ENCODE measurements around the gene PLA2G4B. TPM values are rescaled to one million over a fixed set of nuclear protein-coding genes. Genes with fewer than 3 reads are reported as not detected.

PLA2G4B gene
- polyA plus RNA-seq, 1 donor (not counting 4 experiments of a cell fraction or from before 2014, with no cell fraction given) = 8.6 TPM

GRCh38 chr15:41882689-41883483 lies 44.2 kb downstream of the PLA2G4B start:
- Histone ChIP-seq H2AFZ (ENCODE audit: control insufficient read depth, low read length) (no peak overlapping the region), H3K27me3 (ENCODE audit: control insufficient read depth, extremely low read depth, insufficient read depth, low read length) (peaks cover 15% of the 10 kb centered on the region), H3K9me1 (ENCODE audit: control insufficient read depth, extremely low read depth, insufficient read depth, low read length) (no peaks in the 10 kb centered on the region), H3K79me2 (ENCODE audit: control insufficient read depth, insufficient read depth, low read length) (no peaks in the 10 kb centered on the region), H3K4me2 (ENCODE audit: control insufficient read depth, extremely low read depth, insufficient read depth, low read depth, low read length) (peak overlapping the region; percentile 25), H3K4me3 (ENCODE audit: control insufficient read depth in 2 of 3, extremely low read depth in 1 of 3, insufficient read depth in 2 of 3, low read depth in 1 of 3, low read length in 3 of 3) (no peak overlapping the region), H4K20me1 (ENCODE audit: control insufficient read depth, extremely low read depth, insufficient read depth, low read length) (no peaks in the 10 kb centered on the region), H3K9me3 (ENCODE audit: control insufficient read depth, low read depth, low read length) (no peaks in the 10 kb centered on the region), H3K36me3 (ENCODE audit: control insufficient read depth in 2 of 2, extremely low read depth in 1 of 2, insufficient read depth in 2 of 2, low read length in 2 of 2) (no peaks in the 10 kb centered on the region), H3K27ac (ENCODE audit: control insufficient read depth, insufficient read depth, low read length) (no peak overlapping the region), H3K4me1 (ENCODE audit: control insufficient read depth, extremely low read depth, insufficient read depth, low read length) (peaks cover 7% of the 10 kb centered on the region), H3K9ac (ENCODE audit: control insufficient read depth, extremely low read depth, insufficient read depth, low read length) (no peak overlapping the region)
- no peak for TF ChIP-seq CTCF (optimal IDR thresholded peaks at IDR 0.05 in 1 of 3, IDR thresholded peaks at IDR 0.05 in 1 of 3, conservative IDR thresholded peaks at IDR 0.05 in 1 of 3; ENCODE audit: extremely low read depth in 1 of 3, insufficient read depth in 2 of 3, low read length in 3 of 3)
- TF ChIP-seq EZH2 (IDR thresholded peaks at IDR 0.05; ENCODE audit: low read length) = no peak
- DNase-seq (ENCODE audit: low read depth, low spot score) (no peak), FAIRE-seq (no peak)
- dilution Hi-C loops (cut with MboI; ENCODE audit: extremely low pct_ligation_motif_present, low sequenced_read_pairs) = no loop called here

- dilution Hi-C loops (cut with MboI; ENCODE audit: extremely low pct_ligation_motif_present, low sequenced_read_pairs) = no loop called here
- Histone ChIP-seq H3K4me2 (ENCODE audit: control insufficient read depth, extremely low read depth, insufficient read depth, low read depth, low read length) (no peak overlapping the region), H3K36me3 (ENCODE audit: control insufficient read depth in 2 of 2, extremely low read depth in 1 of 2, insufficient read depth in 2 of 2, low read length in 2 of 2) (no peaks in the 10 kb centered on the region), H3K27ac (ENCODE audit: control insufficient read depth, insufficient read depth, low read length) (no peak overlapping the region), H3K9me1 (ENCODE audit: control insufficient read depth, extremely low read depth, insufficient read depth, low read length) (no peaks in the 10 kb centered on the region), H3K4me3 (ENCODE audit: control insufficient read depth in 2 of 3, extremely low read depth in 1 of 3, insufficient read depth in 2 of 3, low read depth in 1 of 3, low read length in 3 of 3) (no peak overlapping the region), H4K20me1 (ENCODE audit: control insufficient read depth, extremely low read depth, insufficient read depth, low read length) (no peaks in the 10 kb centered on the region), H2AFZ (ENCODE audit: control insufficient read depth, low read length) (no peak overlapping the region), H3K9ac (ENCODE audit: control insufficient read depth, extremely low read depth, insufficient read depth, low read length) (no peak overlapping the region), H3K27me3 (ENCODE audit: control insufficient read depth, extremely low read depth, insufficient read depth, low read length) (peaks cover 13% of the 10 kb centered on the region), H3K9me3 (ENCODE audit: control insufficient read depth, low read depth, low read length) (no peaks in the 10 kb centered on the region), H3K79me2 (ENCODE audit: control insufficient read depth, insufficient read depth, low read length) (no peaks in the 10 kb centered on the region), H3K4me1 (ENCODE audit: control insufficient read depth, extremely low read depth, insufficient read depth, low read length) (peaks cover 7% of the 10 kb centered on the region)
- FAIRE-seq = no peak
- TF ChIP-seq CTCF (optimal IDR thresholded peaks at IDR 0.05 in 1 of 3, IDR thresholded peaks at IDR 0.05 in 1 of 3, conservative IDR thresholded peaks at IDR 0.05 in 1 of 3; ENCODE audit: extremely low read depth in 1 of 3, insufficient read depth in 2 of 3, low read length in 3 of 3) (no peak), EZH2 (IDR thresholded peaks at IDR 0.05; ENCODE audit: low read length) (no peak)
- DNase-seq (ENCODE audit: low read depth, low spot score) = no peak
These were observed 44.8 kb downstream of the PLA2G4B start for GRCh38 chr15:41883484-41883825.

All from keratinocyte (primary cell).